Thyroid gland (tissue), 4 donors: ENCODE results near the gene POLR2A.

Experiments
- POLR2A ChIP-seq, 2 donors: fragments of 450-650 bp; IDR thresholded peaks; one replicate each; pipeline ENCODE4 v1.6.1; 2017; ENCODE audit warnings: antibody characterized with exemption in 2 of 2, mild to moderate bottlenecking in 2 of 2, moderate library complexity in 1 of 2
- TF ChIP-seq, protein P1 (sequence below), 6 experiments: fragments of 200-600 bp in 3 of 6; fragments of 450-650 bp in 3 of 6; sonication (generic) in 3 of 6; IDR thresholded peaks; one replicate each; pipeline ENCODE4 v1.5.1; 2016 to 2019; ENCODE audit warnings: antibody characterized with exemption in 6 of 6, mild to moderate bottlenecking in 2 of 6, inconsistent platforms in 1 of 6, moderate library complexity in 1 of 6

GRCh38 chr17:7497636-7498035, 13.5 kb downstream of the POLR2A start:
- TF ChIP-seq, protein P1, sequence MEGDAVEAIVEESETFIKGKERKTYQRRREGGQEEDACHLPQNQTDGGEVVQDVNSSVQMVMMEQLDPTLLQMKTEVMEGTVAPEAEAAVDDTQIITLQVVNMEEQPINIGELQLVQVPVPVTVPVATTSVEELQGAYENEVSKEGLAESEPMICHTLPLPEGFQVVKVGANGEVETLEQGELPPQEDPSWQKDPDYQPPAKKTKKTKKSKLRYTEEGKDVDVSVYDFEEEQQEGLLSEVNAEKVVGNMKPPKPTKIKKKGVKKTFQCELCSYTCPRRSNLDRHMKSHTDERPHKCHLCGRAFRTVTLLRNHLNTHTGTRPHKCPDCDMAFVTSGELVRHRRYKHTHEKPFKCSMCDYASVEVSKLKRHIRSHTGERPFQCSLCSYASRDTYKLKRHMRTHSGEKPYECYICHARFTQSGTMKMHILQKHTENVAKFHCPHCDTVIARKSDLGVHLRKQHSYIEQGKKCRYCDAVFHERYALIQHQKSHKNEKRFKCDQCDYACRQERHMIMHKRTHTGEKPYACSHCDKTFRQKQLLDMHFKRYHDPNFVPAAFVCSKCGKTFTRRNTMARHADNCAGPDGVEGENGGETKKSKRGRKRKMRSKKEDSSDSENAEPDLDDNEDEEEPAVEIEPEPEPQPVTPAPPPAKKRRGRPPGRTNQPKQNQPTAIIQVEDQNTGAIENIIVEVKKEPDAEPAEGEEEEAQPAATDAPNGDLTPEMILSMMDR (IDR thresholded peaks at IDR 0.05) = no peak
- TF ChIP-seq POLR2A (IDR thresholded peaks at IDR 0.05) = no peak
